Lung (tissue), 12 donors: ENCODE results near the gene CLCN2. TPM values are rescaled to one million over a fixed set of nuclear protein-coding genes. Genes with fewer than 3 reads are reported as not detected.

Experiments
- ATAC-seq: fragments of 200-7000 bp; cut with Tn5 transposase; one replicate; pipeline ENCODE4 v1.9.1; 2020; ENCODE audit warnings: moderate number of reproducible peaks; ENCODE audit not compliant: insufficient read depth, low FRiP score
- DNase-seq, 3 donors: peaks; one replicate each; pipeline ENCODE4 v3.0.0-alpha.2; 2013 to 2017
- H3K27ac ChIP-seq, 2 donors: one replicate each; pipeline ENCODE4 v1.5.1; 2013; ENCODE audit warnings: mild to moderate bottlenecking in 2 of 2, moderate library complexity in 2 of 2, control low read depth in 1 of 2, inconsistent platforms in 1 of 2, low read depth in 1 of 2, low read length in 1 of 2
- H3K27me3 ChIP-seq, 3 donors: one replicate each; pipeline ENCODE4 v1.5.1; 2013; ENCODE audit warnings: low read length in 2 of 3; ENCODE audit not compliant: control insufficient read depth in 3 of 3, insufficient read depth in 3 of 3
- H3K36me3 ChIP-seq, 4 donors: one replicate each; pipeline ENCODE4 v1.5.1; 2013; ENCODE audit warnings: low read length in 4 of 4, mild to moderate bottlenecking in 1 of 4, moderate library complexity in 1 of 4; ENCODE audit not compliant: control insufficient read depth in 4 of 4, insufficient read depth in 4 of 4
- H3K4me1 ChIP-seq, 5 donors: one replicate each; pipeline ENCODE4 v1.5.1; 2013; ENCODE audit warnings: low read length in 5 of 5, mild to moderate bottlenecking in 2 of 5, moderate library complexity in 1 of 5; ENCODE audit not compliant: control insufficient read depth in 5 of 5, insufficient read depth in 5 of 5
- H3K4me3 ChIP-seq: one replicate; pipeline ENCODE4 v1.5.1; 2013; ENCODE audit warnings: mild to moderate bottlenecking, control low read depth, moderate library complexity
- H3K9ac ChIP-seq, 2 donors: one replicate each; pipeline ENCODE4 v1.5.1; 2013; ENCODE audit warnings: low read length in 2 of 2, control low read depth in 1 of 2; ENCODE audit not compliant: insufficient read depth in 1 of 2
- H3K9me3 ChIP-seq, 4 donors: one replicate each; pipeline ENCODE4 v1.5.1; 2013; ENCODE audit warnings: low read length in 3 of 4, mild to moderate bottlenecking in 1 of 4, moderate library complexity in 1 of 4; ENCODE audit not compliant: control insufficient read depth in 4 of 4, insufficient read depth in 3 of 4
- CTCF ChIP-seq: IDR thresholded peaks from 2 replicates; pipeline ENCODE4 v1.5.1; 2012; ENCODE audit warnings: mild to moderate bottlenecking; ENCODE audit errors: control extremely low read depth, extremely low read depth
- WGBS, 2 donors: extraction: QIAGEN DNeasy Blood & Tissue Kit; methylation state at CpG; one replicate each; pipeline ENCODE4 v1.1.7; 2013; 5-methylcytosine and 5-hydroxymethylcytosine counted together
- polyA plus RNA-seq, 2 donors: library from polyadenylated mRNA; stranded (reverse); fragments of 200-250 nt; gene quantifications; one replicate each; pipeline ENCODE4 v1.2.1, GENCODE V29; 2013
- total RNA-seq, 2 donors: library from RNA; depleted of rRNA in 1 of 2; stranded (reverse); fragments of >200 nt in 1 of 2; gene quantifications; one replicate each; pipeline ENCODE4 v1.2.1, GENCODE V29; 2014 to 2021
- donor health status: control.
- donor health status: control.
- donor health status: Bipolar disorder and iron deficiency.
- donor health status: healthy.
- donor health status: DM: yes; HTN: yes; CAD: no.

CLCN2 gene
- total and polyA plus RNA-seq, 4 donors: 2.7 to 8.7 (median 5.4) TPM

GRCh38 chr3:184336547-184337398 lies 24.6 kb downstream of the CLCN2 start:
- WGBS, 2 donors: 21 to 23% methylated on average over 17 of the region's 17 CpGs
- peak in 2 of 3 donors; percentile 59 to 68 for DNase-seq
- Histone ChIP-seq H3K9ac (peak overlapping the region; percentile 66 to 82), H3K9me3 (no peaks in the 10 kb centered on the region), H3K36me3 (peaks cover 7 to 29% (median 25%) of the 10 kb centered on the region in 4 donors), H3K4me1 (peaks cover 3 to 32% (median 17%) of the 10 kb centered on the region in 5 donors), H3K27ac (peak overlapping the region; percentile 88 to 96), H3K4me3 (peak overlapping the region; percentile 62), H3K27me3 (no peaks in the 10 kb centered on the region)
- no peak for TF ChIP-seq CTCF
- no peak for ATAC-seq

- Histone ChIP-seq H3K27me3 (no peaks in the 10 kb centered on the region), H3K4me1 (peaks cover 3 to 30% (median 17%) of the 10 kb centered on the region in 5 donors), H3K9me3 (no peaks in the 10 kb centered on the region), H3K27ac (peak overlapping the region; percentile 88 to 96), H3K4me3 (peak overlapping the region; percentile 62), H3K36me3 (peaks cover 15 to 35% (median 28%) of the 10 kb centered on the region in 4 donors), H3K9ac (peak overlapping the region; percentile 66 to 82)
- no peak for TF ChIP-seq CTCF
- ATAC-seq: peak; percentile 85
- DNase-seq: peak; percentile 87 to 91 (median 88)
- whole genome bisulfite sequencing, 2 donors: 1% methylated on average over 57 to 77 of the region's 77 CpGs
Observed at GRCh38 chr3:184335661-184336546, 25.5 kb downstream of the CLCN2 start.

GRCh38 chr3:184335291-184335660 lies 26.1 kb downstream of the CLCN2 start:
- no peaks in the 10 kb centered on the region for H3K27me3 ChIP-seq
- WGBS, 2 donors: 38 to 60% methylated on average over 4 of the region's 4 CpGs
- ATAC-seq (no peak), DNase-seq (peak in 1 of 3 donors; percentile 17)
- TF ChIP-seq CTCF: no peak
- no peaks in the 10 kb centered on the region for H3K9me3 ChIP-seq
- peak overlapping the region; percentile 49 to 75 for H3K9ac ChIP-seq
- H3K27ac ChIP-seq: peak overlapping the region; percentile 88 to 96
- peaks cover 3 to 30% (median 17%) of the 10 kb centered on the region in 5 donors for H3K4me1 ChIP-seq
- no peak overlapping the region for H3K4me3 ChIP-seq
- H3K36me3 ChIP-seq: peaks cover 16 to 35% (median 28%) of the 10 kb centered on the region in 4 donors
